GM21576 (cell line): ENCODE results near the gene FANCE.

Source experiments
- ATAC-seq: cut with Tn5 transposase; IDR thresholded peaks from one replicate; pipeline ENCODE4 v1.9.1; 2021; ENCODE audit warnings: mild to moderate bottlenecking, moderate library complexity; ENCODE audit not compliant: unreplicated experiment

FANCE gene, protein sequence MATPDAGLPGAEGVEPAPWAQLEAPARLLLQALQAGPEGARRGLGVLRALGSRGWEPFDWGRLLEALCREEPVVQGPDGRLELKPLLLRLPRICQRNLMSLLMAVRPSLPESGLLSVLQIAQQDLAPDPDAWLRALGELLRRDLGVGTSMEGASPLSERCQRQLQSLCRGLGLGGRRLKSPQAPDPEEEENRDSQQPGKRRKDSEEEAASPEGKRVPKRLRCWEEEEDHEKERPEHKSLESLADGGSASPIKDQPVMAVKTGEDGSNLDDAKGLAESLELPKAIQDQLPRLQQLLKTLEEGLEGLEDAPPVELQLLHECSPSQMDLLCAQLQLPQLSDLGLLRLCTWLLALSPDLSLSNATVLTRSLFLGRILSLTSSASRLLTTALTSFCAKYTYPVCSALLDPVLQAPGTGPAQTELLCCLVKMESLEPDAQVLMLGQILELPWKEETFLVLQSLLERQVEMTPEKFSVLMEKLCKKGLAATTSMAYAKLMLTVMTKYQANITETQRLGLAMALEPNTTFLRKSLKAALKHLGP

DNA sequence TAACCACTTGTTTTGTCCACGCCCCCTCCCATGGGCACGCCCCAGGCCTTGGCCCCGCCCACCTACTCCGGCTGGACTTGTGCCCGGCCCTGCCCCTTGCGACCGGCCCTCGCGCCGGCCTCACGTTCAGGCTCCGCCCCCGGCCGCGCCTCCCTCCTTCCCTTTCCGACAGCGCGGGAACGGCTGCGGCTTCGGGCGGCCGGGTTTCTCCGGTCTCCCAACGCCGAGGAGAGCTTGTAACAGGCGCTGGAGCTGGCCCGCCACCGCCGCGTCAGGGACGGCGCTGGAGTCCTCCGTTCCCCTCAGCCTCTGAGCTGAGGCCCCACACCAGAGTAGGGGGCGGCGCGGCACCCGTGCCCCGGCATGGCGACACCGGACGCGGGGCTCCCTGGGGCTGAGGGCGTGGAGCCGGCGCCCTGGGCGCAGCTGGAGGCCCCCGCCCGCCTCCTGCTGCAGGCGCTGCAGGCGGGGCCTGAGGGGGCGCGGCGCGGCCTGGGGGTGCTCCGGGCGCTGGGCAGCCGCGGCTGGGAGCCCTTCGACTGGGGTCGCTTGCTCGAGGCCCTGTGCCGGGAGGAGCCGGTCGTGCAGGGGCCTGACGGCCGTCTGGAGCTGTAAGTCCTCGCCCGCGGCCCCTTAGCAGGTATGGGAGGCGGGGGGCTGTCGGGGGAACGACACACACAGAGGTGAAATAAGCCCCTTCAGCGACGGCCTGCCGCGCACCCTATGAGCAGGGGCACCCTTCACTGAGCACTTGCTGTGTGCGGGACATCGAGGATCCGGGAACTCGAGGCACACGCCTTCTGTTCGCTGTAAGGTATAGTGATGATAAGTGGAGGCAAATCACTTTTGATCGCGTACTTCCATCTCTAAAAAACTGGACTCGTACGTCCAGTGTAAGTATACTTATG lies at the start of gene FANCE:
Gene FANCE, plus strand, starts transcription at position 156 of the 908 bp plus-strand sequence. Its CDS starts 208 bp downstream, at position 364.
- ATAC-seq = peak; percentile 81

DNA sequence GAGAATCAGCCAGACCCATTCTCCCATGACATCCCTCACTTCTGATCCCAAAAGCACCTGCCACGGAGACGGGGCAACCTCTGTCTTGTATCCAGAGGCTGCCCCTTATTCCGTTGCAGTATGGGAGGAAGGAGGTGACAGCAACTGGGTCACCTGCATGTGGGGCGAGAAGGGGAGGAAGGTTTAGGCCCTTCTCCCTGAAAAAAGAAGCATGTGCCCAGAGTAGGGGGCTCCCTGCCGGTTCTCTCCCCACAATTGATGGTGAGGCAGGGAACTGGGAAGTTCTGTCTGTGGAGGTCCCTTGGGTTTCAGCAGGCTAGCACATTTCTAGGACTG lies 49.3 kb upstream of the FANCE start:
- no peak for ATAC-seq

DNA sequence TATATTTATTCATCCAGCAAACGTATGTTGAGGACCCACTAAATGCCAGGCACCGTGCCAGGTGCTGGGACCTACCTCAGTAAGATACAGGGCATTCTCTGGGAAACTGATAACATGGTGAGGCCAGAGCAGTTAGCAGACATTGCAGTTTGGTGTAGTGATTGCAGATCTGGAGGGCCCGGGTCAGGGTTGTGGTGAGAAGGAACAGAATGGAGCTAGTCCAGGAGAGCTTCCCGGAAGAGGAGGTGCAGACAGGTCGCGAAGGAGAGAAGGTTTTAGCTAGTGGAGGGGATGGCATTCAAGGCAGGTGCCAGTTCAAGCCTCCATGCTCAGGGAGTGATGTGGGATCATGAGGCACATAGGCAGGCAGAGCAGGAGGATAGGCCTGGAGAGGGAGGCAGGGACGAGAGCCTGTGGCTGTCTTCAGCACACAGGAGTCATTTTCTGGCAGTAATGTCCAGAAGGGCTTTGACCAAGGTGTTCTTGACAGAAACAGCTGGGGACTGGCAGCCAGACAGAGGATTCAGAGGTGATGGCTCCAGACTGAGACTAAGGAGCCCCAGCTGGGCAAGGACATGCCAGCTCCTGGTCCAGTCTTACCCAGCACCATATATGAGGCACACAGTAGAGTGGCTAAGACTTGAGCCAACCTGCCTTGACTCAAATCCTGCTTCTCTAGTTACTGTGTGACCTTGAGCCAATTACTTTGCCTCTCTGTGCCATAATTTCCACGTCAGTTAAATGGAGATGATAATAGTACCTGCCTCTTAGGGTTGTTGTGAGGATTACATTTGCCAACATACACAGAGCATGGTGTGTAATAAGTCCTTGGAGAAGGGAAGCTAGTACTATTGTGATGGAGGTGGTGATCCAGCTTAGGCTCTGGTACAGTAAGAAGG lies 48.3 kb upstream of the FANCE start:
- ATAC-seq = no peak

DNA sequence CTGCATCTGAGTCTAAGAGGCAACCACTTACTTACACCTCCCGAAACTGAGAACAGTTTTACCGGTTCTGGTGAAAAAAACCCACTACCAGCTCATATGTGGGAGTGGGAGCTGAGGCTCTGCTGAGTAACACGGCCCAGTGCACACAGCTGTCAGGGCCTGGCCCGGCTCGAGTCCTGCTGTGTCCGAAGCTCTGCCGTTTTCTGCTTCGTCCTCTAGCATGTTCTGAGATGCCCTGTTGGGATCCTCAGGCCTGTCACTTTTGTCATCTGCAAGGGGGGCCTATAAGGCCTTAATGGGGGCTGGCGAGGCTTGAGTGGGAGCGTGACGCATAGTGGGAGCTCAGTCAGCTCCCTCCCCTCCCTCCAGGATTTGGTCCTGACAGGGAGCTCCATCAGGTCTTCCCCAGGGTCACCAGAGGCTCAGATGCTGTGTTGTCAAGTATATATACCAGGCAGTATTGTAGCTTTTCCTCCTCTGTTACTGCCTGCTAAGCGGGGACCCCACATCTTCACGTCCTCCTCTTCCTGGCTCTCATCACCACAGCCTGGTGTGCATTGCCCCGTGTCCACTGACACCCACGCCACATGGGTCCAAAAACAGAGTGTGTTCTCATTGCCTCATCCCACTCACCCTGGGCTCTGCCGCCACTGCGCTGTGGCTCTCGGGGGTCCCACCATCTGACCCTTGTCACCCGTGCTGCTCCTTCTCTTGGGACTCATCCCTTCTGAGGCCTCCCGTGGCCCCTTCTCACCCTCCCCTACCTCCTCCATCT lies 45.2 kb upstream of the FANCE start:
- no peak for ATAC-seq

DNA sequence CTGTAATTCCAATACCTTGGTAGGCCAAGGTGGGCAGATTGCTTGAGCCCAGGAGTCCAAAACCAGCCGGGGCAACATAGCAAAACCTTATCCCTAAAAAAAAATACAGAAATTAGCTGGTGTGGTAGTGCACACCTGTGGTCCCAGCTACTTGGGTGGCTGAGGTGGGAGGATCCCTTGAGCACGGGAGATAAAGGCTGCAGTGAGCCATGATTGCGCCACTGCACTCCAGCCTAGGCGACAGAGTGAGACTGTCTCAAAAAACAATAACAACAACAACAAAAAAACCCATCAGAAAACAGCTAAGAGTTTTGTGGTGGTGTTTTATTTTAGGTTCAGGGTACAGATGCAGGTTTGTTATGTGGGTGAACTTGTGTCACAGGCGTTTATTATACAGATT lies 42.9 kb upstream of the FANCE start:
- no peak for ATAC-seq

DNA sequence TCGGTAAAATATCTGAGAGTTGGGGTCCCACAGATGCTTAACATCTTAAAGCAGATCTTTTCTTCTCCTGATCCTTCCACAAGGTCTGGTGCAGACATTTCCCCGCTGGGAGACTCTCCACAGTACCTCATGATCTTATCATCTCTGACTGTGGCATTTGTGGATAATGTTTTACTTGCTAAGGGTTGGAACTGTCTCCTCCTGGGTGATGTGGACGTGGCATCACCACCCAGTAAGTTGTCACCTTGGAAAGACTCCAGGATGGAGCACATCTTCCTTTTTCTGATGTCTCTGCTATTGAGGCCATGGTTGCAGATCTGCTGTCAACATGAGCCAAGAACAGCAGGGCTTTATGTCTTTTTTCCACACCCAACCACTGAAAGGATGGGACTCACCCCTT lies 42.0 kb upstream of the FANCE start:
- ATAC-seq = no peak

DNA sequence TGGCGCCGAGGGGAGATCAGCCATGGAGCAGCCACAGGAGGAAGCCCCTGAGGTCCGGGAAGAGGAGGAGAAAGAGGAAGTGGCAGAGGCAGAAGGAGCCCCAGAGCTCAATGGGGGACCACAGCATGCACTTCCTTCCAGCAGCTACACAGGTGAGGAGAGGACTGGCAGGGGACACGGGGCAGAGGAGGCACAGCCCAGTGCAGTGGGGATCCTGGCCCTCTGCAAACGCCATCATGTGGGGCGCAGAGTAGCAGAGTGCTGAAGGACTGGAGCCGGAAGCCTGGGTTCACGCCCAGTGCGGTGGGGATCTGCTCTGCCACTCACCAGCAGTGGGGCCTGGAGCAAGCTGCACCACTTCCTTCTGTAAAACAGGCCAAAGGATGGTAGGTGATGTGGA lies 41.1 kb upstream of the FANCE start:
- no peak for ATAC-seq

DNA sequence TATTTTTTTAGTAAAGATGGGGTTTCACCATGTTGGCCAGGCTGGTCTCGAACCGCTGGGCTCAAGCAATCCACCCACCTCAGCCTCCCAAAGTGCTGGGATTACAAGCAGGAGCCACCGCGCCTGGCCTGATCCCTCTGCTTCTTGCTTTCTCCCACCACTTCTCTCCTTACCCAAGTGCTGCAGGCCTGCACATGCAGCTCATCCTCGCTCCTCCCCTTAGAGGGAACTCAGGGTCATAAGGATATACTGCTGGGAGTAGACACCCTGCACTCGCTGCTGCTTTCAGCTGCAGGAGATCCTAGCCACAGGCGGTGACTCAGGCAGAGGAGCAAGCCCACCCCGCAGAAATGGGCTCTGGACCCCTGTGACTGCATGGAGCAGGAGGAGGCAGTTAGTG lies 40.0 kb upstream of the FANCE start:
- no peak for ATAC-seq

DNA sequence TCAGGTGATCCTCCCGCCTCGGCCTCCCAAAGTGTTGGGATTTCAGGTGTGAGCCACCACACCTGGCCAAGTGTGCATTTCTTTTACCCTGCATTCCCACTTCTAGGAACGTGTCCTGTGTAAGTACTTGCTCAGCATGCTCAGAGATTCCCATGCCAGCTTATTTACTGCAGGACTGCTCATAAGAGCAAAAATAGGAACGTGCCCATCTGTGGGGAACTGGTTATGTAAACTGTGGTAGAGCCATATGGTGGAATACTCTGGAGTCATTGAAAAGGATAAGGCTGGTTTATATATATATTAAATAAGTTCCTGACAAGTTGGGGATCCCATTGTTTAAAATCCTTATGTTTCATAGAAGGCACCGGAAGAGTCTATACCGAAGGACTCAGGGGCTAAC lies 38.2 kb upstream of the FANCE start:
- no peak for ATAC-seq

DNA sequence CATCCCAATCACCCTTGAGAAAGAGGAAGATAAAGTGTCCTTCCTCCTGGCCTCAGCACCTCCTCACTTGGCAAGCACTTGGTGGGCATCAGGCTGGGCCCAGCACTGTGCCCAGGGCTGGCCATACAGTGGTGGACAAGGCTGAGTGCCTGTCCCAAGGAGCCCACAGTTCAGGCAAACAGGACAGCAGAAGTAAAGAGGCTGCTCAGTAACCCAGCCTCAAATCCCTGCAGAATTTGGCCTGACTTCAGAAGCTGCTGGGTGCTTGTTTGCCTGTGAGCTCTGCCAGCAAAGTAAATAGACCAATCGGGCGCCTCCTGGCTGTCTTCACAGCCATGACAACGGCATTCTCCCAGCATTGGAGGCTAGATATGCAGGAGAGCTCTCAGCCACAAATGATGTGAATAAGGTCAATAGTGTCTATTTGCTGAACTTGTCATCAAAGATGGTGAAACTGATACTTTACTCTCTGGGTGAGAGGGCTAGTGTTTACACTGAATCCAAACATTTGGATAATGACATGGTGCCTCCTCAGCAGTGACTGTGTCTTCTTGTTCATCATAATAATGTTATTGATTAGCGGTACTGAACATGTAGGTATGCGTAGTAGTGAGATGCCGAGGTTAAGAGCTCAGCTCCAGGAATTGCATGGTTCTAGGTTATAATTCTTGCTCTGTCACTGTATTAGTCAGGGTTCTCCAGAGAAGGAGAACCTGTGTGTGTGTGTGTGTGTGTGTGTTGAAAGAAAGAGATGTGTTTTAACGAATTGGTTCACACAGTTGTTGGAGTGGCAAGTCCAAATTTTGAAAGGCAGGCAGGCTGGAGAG lies 36.9 kb upstream of the FANCE start:
- ATAC-seq = no peak

DNA sequence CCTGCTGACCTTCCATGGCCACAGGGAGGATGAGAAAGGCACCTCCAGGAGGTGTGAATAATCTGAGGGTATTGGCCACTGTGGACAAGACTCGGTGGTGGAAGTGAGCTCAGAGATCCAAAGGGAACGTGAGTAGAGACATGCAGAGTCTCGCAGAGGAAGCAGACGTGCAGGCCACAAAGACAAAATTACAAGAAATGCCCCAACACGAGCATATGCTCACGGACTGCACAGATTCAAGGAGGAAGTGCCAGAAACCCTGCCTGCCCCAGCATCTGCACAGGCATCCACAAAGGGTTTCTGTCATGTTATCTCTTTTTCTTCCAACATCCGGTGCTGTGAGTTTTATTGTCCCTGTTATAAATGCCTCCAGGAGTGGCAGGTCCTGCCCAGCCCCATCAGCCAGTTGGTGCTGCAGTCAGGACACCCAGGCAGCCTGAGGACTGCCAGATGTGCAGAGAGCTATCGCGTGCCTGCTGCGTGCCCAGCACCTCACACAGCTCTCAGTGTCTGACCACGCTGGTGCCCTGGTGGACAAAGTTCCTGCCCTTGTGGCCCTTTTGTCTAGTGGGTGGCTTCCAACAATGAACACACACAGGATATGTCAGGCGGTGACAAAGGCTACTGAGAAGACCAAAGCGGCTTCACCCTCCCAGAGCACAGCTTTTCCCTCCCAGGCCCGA lies 34.0 kb upstream of the FANCE start:
- ATAC-seq = no peak

DNA sequence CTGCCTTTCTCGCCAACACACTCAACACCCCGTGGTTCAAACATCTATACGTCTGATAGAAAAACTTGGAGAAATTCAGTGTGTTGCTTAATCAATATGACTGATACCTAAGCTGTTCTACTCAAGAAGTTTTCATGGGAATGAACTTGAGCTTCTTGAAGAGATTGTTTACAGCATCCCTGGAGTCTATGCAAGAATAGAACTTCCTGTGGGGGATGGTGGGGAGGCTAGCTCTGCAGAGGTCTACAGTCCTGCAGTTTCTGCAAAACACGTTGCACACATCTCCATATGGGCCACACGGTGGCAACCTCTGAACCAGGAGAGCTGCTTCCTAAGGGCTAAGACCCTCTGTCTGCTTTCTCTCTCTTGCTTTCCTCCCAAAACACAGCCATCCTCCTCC lies 32.7 kb upstream of the FANCE start:
- ATAC-seq = no peak

DNA sequence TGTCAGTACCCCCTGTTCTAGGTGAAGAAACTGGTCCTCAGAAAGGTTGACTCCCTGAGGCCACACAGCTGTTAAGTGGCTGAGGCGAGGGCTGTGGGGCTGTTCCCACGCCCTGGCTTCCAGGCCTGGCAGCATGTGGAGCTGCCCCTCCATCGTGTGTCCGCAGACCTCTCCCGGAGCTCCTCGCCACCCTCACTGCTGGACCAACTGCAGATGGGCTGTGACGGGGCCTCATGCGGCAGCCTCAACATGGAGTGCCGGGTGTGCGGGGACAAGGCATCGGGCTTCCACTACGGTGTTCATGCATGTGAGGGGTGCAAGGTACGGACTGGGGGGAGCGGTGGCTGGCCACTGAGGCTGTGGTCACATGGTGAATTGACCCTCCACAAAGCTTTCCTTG lies 32.2 kb upstream of the FANCE start:
- ATAC-seq = no peak

DNA sequence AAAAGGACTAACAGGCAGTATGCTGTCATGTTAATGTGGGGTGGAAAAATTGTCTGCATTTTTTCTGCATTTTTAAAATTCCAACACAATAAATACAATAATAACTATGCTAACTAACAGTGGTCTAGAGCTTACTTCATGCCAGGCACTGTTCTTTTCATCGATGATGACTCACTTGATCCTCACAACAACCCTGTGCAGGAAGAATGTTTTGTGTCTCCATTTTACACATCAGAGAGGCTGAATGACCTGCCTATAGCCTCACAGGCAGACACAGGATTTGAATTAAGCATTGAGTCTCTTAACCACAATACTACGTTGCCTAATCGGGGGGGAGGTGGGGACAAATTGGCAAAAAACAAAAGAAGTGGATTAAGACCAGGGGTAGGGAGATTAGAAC lies 26.9 kb upstream of the FANCE start:
- no peak for ATAC-seq

DNA sequence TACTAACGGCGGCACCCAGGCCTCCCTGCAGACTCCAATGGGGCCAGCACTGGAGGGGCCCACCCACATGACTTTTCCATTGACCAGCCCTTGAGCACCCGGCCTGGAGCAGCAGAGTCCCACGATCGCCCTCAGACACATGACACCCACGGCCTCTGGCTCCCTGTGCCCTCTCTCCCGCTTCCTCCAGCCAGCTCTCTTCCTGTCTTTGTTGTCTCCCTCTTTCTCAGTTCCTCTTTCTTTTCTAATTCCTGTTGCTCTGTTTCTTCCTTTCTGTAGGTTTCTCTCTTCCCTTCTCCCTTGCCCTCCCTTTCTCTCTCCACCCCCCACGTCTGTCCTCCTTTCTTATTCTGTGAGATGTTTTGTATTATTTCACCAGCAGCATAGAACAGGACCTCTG lies 26.1 kb upstream of the FANCE start:
- ATAC-seq = no peak

DNA sequence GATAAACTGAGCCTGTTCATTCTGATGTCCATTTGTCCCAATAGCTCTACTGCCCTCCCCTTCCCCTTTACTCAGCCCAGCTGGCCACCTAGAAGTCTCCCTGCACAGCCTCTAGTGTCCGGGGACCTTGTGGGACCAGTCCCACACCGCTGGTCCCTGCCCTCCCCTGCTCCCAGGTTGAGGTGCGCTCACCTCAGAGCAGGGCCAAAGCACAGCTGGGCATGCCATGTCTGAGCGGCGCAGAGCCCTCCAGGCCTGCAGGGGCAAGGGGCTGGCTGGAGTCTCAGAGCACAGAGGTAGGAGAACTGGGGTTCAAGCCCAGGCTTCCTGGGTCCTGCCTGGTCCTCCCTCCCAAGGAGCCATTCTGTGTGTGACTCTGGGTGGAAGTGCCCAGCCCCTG lies 24.7 kb upstream of the FANCE start:
- ATAC-seq = no peak

DNA sequence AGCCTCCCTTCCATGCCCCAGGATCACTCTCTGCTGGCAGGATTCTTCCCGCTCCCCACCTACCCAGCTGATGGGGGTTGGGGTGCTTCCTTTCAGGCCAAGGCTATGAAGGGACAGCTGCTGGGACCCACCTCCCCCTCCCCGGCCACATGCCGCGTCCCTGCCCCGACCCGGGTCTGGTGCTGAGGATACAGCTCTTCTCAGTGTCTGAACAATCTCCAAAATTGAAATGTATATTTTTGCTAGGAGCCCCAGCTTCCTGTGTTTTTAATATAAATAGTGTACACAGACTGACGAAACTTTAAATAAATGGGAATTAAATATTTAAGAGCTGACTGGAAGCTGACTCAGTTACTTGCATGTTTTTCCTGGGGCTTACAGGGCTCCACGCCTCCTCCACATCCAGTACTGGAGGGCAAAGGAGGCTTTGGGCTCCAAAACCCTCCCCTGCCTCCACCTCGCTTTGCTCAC lies 24.3 kb upstream of the FANCE start:
- no peak for ATAC-seq

DNA sequence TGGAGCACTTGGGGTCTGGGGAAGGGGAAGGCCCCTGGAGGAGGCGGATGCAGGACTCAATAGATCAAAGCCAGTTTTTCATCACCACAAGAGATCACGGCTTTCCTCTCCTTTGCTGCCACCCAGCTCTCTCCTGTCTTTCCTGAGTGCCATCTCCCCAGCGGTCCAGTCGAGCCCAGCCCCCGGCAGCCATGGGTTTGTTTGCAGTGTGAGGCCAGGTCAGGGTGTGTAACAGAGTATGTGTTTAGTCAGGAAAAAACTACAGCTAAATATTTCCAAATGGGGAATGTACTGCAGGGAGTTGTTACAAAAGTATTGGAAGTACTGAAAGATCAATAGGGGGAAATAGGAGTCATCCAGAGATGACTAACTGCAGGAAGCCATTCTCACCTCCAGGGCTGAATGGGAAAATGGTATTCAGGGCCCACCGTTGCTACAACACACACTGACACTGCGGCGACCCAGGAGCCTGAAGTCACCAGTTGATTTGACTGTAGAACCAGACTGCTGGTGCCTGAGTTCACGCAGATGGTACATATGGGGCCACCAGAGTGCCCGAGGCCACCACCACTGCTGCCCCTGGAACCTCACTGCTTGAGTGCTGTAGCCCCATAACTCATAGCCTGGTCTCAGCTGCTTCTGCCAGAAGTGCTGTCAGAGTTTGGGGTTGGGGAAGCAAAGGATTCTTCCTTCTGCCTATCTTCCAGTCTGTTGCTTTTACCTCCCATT lies 23.6 kb upstream of the FANCE start:
- ATAC-seq = no peak
